Measurements from ENCODE around the gene NAA30. TPM values are rescaled to one million over a fixed set of nuclear protein-coding genes. Genes with fewer than 3 reads are reported as not detected.
"Not testable (repeated sequence)": the region's sequence is repeated elsewhere in the genome, so short reads cannot be mapped to it uniquely, and the experiment has no call there.

The NAA30 gene
- polyA plus RNA-seq, 1 experiment = 7.0 TPM

GRCh38 chr14:57355081-57355800 is 35.1 kb upstream of the NAA30 start:
- POLR2A ChIA-PET = no interaction called here
- CTCF ChIA-PET = no interaction called here
- no peak for DNase-seq (ENCODE audit: low read depth)
- peaks cover 2% of the 10 kb centered on the region; the same call in 1 of the 2 replicates for H3K27me3 ChIP-seq (ENCODE audit: control insufficient read depth, insufficient read depth, low read length)
- no peaks in the 10 kb centered on the region for H3K36me3 ChIP-seq (ENCODE audit: control insufficient read depth, insufficient read depth, low read length)
- no peak overlapping the region for H3K4me3 ChIP-seq (ENCODE audit: low read depth, low read length)
- TF ChIP-seq CTCF (IDR thresholded peaks at IDR 0.05; ENCODE audit: insufficient read depth, low read depth, low read length) = no peak

- Histone ChIP-seq H3K36me3 (ENCODE audit: control insufficient read depth, insufficient read depth, low read length) (no peaks in the 10 kb centered on the region), H3K27me3 (ENCODE audit: control insufficient read depth, insufficient read depth, low read length) (peaks cover 1% of the 10 kb centered on the region; the same call in 1 of the 2 replicates), H3K4me3 (ENCODE audit: low read depth, low read length) (no peak overlapping the region)
- POLR2A ChIA-PET = no interaction called here
- no peak for TF ChIP-seq CTCF (IDR thresholded peaks at IDR 0.05; ENCODE audit: insufficient read depth, low read depth, low read length)
- CTCF ChIA-PET = no interaction called here
- DNase-seq (ENCODE audit: low read depth) = no peak
These were observed 28.0 kb upstream of the NAA30 start for GRCh38 chr14:57362361-57362760.

GRCh38 chr14:57364659-57365450 is 25.5 kb upstream of the NAA30 start:
- ChIA-PET CTCF (no interaction called here), POLR2A (no interaction called here)
- Histone ChIP-seq H3K27me3 (ENCODE audit: control insufficient read depth, insufficient read depth, low read length) (peaks cover 1% of the 10 kb centered on the region; the same call in 1 of the 2 replicates), H3K36me3 (ENCODE audit: control insufficient read depth, insufficient read depth, low read length) (no peaks in the 10 kb centered on the region), H3K4me3 (ENCODE audit: low read depth, low read length) (no peak overlapping the region)
- DNase-seq (ENCODE audit: low read depth) = no peak
- TF ChIP-seq CTCF (IDR thresholded peaks at IDR 0.05; ENCODE audit: insufficient read depth, low read depth, low read length) = no peak

- H3K4me3 ChIP-seq (ENCODE audit: low read depth, low read length); DNase-seq (ENCODE audit: low read depth); POLR2A ChIA-PET; CTCF ChIA-PET; H3K27me3 ChIP-seq (ENCODE audit: control insufficient read depth, insufficient read depth, low read length); H3K36me3 ChIP-seq (ENCODE audit: control insufficient read depth, insufficient read depth, low read length): not testable (repeated sequence)
These were observed 20.2 kb upstream of the NAA30 start for GRCh38 chr14:57370187-57370586.

- CTCF ChIA-PET = interaction anchor here (0.5 to 1.7 kb wide), 4 partner anchors 11 to 85 kb away, joined by 3 to 5 read pairs (median 4); no protein-coding TSS in a partner anchor
- no peak for DNase-seq (ENCODE audit: low read depth)
- Histone ChIP-seq H3K36me3 (ENCODE audit: control insufficient read depth, insufficient read depth, low read length) (no peaks in the 10 kb centered on the region), H3K4me3 (ENCODE audit: low read depth, low read length) (no peak overlapping the region), H3K27me3 (ENCODE audit: control insufficient read depth, insufficient read depth, low read length) (no peaks in the 10 kb centered on the region)
- POLR2A ChIA-PET = no interaction called here
- no peak for TF ChIP-seq CTCF (IDR thresholded peaks at IDR 0.05; ENCODE audit: insufficient read depth, low read depth, low read length)
These were observed 19.4 kb upstream of the NAA30 start for GRCh38 chr14:57371013-57371412.

Measured in BJ (cell line).